Fibroblast of mammary gland (primary cell): ENCODE results near the gene PRKG1.

Source experiments
- DNase-seq: peaks from one replicate; pipeline ENCODE4 v3.0.0-alpha.2; 2010; ENCODE audit warnings: low read depth
- H3K4me3 ChIP-seq: 2 replicates; pipeline ENCODE4 v1.5.1; 2011; ENCODE audit warnings: low read depth, mild to moderate bottlenecking, low read length, moderate library complexity; ENCODE audit not compliant: control insufficient read depth
- CTCF ChIP-seq: conservative IDR thresholded peaks from 2 replicates; pipeline ENCODE4 v1.5.1; 2011; ENCODE audit warnings: low read depth, low read length, inconsistent platforms; ENCODE audit not compliant: control insufficient read depth, insufficient read depth

PRKG1 gene

DNA sequence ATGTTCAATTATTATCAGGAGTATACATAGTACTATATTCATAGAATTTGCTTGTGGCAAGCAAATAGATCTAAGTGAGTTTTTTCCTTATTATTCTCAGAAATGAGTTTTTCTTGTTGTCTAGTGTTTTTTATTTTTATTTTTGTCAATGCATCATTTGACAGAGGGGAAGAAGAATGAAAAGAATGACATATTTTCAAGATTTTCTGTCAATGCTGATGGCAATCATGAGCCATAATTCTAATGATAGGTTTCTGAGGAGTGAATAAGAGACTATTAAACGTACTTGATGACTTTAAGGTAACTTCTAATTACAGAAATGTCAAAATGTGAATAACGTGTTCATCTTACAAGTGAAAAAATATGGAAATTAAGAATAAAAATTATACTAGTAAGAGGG lies 769.7 kb downstream of the PRKG1 start:
- TF ChIP-seq CTCF, result no peak
- H3K4me3 ChIP-seq, result no peak overlapping the region
- DNase-seq, result no peak

DNA sequence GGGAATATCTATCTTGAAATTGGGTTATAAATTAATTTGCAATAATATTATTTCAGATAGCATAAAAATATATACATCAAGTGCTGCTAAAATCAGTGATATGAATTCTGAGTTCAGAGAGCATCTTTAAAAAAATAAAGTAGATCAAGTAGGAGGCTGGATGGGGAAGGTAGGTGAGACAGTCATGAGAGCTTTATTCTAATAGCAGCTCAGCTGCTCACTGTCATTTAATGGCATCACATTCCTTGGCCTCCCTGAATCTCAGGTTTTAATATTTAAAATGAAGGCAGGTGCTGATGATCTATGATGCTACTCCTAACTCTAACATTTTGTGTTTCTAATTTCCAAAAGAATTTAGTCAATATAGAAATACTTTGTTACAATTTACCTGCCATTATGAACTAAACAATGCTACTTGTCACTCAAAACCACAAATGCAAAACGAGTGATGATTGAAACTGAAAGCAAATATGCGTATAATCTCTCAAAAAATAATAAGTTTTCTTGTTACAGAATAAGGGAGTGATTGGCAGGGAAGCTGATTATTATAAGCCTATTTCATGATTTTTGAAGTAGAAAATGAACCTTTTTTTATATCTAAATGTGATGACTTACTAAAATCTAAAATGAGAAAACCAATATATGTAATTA lies 772.7 kb downstream of the PRKG1 start:
- TF ChIP-seq CTCF, result no peak
- no peak for DNase-seq
- no peak overlapping the region for H3K4me3 ChIP-seq

- no peak overlapping the region for H3K4me3 ChIP-seq
- no peak for DNase-seq
- no peak for TF ChIP-seq CTCF
Observed at GRCh38 chr10:51852297-51852696, 778.0 kb downstream of the PRKG1 start.

DNA sequence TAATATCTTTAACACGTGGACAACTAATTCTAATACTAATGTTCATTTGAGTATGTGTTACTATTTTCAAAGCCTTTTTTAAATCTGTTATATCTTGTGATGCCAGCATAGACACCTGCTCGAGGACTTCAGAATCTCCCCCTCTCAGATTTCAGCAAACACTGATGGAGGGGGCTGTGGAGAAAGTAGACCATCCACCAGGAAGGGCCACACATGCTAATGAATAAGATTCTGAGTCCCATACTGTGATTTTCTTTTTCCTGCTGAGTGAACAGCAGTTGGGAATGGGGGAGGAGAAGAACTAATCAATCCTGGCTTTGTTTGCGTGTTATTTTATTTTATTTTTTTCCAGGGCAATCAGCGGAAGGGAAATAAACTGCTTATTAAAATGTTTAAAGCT lies 783.0 kb downstream of the PRKG1 start:
- DNase-seq, result no peak
- no peak overlapping the region for H3K4me3 ChIP-seq
- TF ChIP-seq CTCF, result no peak

GRCh38 chr10:51860257-51860656 lies 786.0 kb downstream of the PRKG1 start:
- DNase-seq, result peak; percentile 83
- H3K4me3 ChIP-seq, result no peak overlapping the region
- no peak for TF ChIP-seq CTCF

- DNase-seq, result no peak
- no peak overlapping the region for H3K4me3 ChIP-seq
- no peak for TF ChIP-seq CTCF
Observed at GRCh38 chr10:51861051-51861450, 786.8 kb downstream of the PRKG1 start.

GRCh38 chr10:51861731-51862130 lies 787.4 kb downstream of the PRKG1 start:
- no peak overlapping the region for H3K4me3 ChIP-seq
- no peak for DNase-seq
- TF ChIP-seq CTCF, result no peak
